Mammary epithelial cell (primary cell): ENCODE measurements around the gene FILIP1.
"Not testable (repeated sequence)": the region's sequence is repeated elsewhere in the genome, so short reads cannot be mapped to it uniquely, and the experiment has no call there.

Experiments
- CTCF ChIP-seq, 2 donors: IDR thresholded peaks in 1 of 2; conservative IDR thresholded peaks in 1 of 2; 2 replicates each; pipeline ENCODE4 v1.5.1; 2011 to 2012; ENCODE audit warnings: inconsistent platforms in 2 of 2, low read length in 2 of 2, mild to moderate bottlenecking in 2 of 2, control low read depth in 1 of 2, low read depth in 1 of 2; ENCODE audit not compliant: insufficient read depth in 1 of 2; ENCODE audit errors: extremely low read depth in 1 of 2
- EZH2 ChIP-seq: IDR thresholded peaks from 2 replicates; pipeline ENCODE4 v1.6.1; 2012; ENCODE audit warnings: low read length, inconsistent platforms, borderline replicate concordance

GRCh38 chr6:75410564-75410963, 83.0 kb downstream of the FILIP1 start:
- TF ChIP-seq CTCF (conservative IDR thresholded peaks at IDR 0.05 in 1 of 2, IDR thresholded peaks at IDR 0.05 in 1 of 2; ENCODE audit: extremely low read depth in 1 of 2, insufficient read depth in 1 of 2, low read depth in 1 of 2, low read length in 2 of 2); EZH2: not testable (repeated sequence)
